Body of pancreas (tissue), 4 donors: ENCODE results near the gene CWF19L2.

Experiments used
- CTCF ChIP-seq, 7 experiments: fragments of 450-650 bp in 4 of 7; fragments of 200-600 bp in 3 of 7; sonication (generic) in 3 of 7; IDR thresholded peaks; one replicate each; pipeline ENCODE4 v1.5.1; 2016 to 2019; ENCODE audit warnings: antibody characterized with exemption in 7 of 7
- POLR2A ChIP-seq, 3 donors: fragments of 450-650 bp; IDR thresholded peaks; one replicate each; pipeline ENCODE4 v1.6.1; 2016; ENCODE audit warnings: antibody characterized with exemption in 3 of 3, mild to moderate bottlenecking in 2 of 3

GRCh38 chr11:107467696-107468095 lies 10.1 kb upstream of the CWF19L2 start:
- no peak for TF ChIP-seq CTCF (IDR thresholded peaks at IDR 0.05)
- TF ChIP-seq POLR2A (IDR thresholded peaks at IDR 0.05): no peak
